Esophagus (tissue), 2 donors: ENCODE results near the gene ZNF273. TPM values are rescaled to one million over a fixed set of nuclear protein-coding genes. Genes with fewer than 3 reads are reported as not detected.
A peak's percentile ranks its signal among the peaks of the same experiment; 100 is the strongest.
"Not testable (repeated sequence)": the region's sequence is repeated elsewhere in the genome, so short reads cannot be mapped to it uniquely, and the experiment has no call there.

Experiments
- H3K27ac ChIP-seq, 2 donors: one replicate each; pipeline ENCODE4 v1.5.1; 2013; ENCODE audit warnings: low read depth in 2 of 2, mild to moderate bottlenecking in 2 of 2, inconsistent platforms in 1 of 2, low read length in 1 of 2, moderate library complexity in 1 of 2
- H3K27me3 ChIP-seq, 2 donors: one replicate each; pipeline ENCODE4 v1.6.1; 2013; ENCODE audit warnings: low read length in 2 of 2, control low read depth in 1 of 2, mild to moderate bottlenecking in 1 of 2; ENCODE audit not compliant: insufficient read depth in 2 of 2, control insufficient read depth in 1 of 2
- H3K36me3 ChIP-seq, 2 donors: one replicate each; pipeline ENCODE4 v1.6.1; 2013; ENCODE audit warnings: low read length in 1 of 2; ENCODE audit not compliant: control insufficient read depth in 2 of 2, insufficient read depth in 2 of 2
- H3K4me1 ChIP-seq, 2 donors: one replicate each; pipeline ENCODE4 v1.6.1; 2013; ENCODE audit warnings: low read length in 1 of 2; ENCODE audit not compliant: control insufficient read depth in 2 of 2, insufficient read depth in 2 of 2
- H3K4me3 ChIP-seq, 2 donors: one replicate each; pipeline ENCODE4 v1.5.1; 2013; ENCODE audit warnings: low read length in 2 of 2, mild to moderate bottlenecking in 2 of 2, low read depth in 1 of 2, moderate library complexity in 1 of 2
- H3K9me3 ChIP-seq, 2 donors: one replicate each; pipeline ENCODE4 v1.6.1; 2013; ENCODE audit warnings: mild to moderate bottlenecking in 2 of 2, low read depth in 1 of 2, low read length in 1 of 2, moderate library complexity in 1 of 2; ENCODE audit not compliant: control insufficient read depth in 2 of 2, insufficient read depth in 1 of 2
- WGBS, 2 donors: extraction: QIAGEN DNeasy Blood & Tissue Kit; methylation state at CpG; one replicate each; pipeline ENCODE4 v1.1.7; 2013; 5-methylcytosine and 5-hydroxymethylcytosine counted together
- polyA plus RNA-seq, 2 donors: library from polyadenylated mRNA; stranded (reverse); fragments of 200-250 nt; gene quantifications; one replicate each; pipeline ENCODE4 v1.2.3, GENCODE V29; 2013
- donor health status: healthy with polysubstance abuse.
- donor health status: Bipolar disorder and iron deficiency.

ZNF273 gene
- 10 to 100 TPM in 1 of 2 donors, 1 to 10 TPM in 1; 5.8 to 24.5 TPM for polyA plus RNA-seq

DNA sequence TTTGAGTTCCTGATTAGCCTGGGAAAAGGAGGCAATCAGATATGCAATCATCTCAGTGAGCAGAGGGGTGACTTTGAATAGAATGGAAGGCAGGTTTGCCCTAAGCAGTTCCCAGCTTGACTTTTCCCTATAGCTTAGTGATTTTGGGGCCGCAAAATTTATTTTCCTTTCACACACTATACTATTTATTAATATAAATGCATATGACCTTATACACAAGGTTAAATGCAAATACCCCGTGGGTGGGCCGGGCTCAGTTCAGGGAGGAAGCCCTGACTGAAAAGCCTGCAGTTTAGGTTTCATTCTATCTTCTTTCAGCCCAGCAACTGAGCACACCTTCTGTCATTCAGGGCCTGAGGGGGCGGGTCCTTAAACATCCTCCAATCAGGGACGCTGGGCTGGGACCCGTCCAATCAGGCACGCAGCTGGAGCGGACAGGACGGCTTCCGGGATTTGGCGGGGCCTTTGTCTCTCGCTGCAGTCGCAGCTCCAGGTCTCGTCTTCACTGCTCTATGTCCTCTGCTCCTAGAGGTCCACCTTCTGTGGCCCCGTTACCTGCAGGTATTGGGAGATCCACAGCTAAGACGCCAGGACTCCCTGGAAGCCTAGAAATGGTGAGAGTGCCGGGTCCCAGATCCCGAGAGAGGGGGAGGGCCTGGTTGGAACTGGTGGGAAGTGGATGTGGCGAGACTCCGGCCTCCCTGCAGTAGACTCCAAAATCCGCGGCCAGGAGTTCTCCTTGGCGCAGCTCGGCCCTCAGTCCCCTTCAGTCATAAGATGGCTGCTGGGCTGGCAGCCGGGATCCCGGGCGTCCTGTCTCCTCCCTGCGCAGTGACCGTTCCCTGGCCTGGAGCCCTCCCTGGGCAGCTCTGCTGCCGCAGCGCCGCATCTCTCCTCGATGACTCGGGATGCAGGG, at the start of gene ZNF273:
ZNF273 (plus strand) TSS at position 468 of the 916 bp plus-strand sequence; CDS start at position 513, 45 bp downstream.
- Histone ChIP-seq H3K4me1 (peaks cover 0 to 2% of the 10 kb centered on the region in 2 donors), H3K9me3 (no peaks in the 10 kb centered on the region), H3K36me3 (no peaks in the 10 kb centered on the region), H3K27ac (peak within 1 kb of the TSS; percentile 54 to 92), H3K27me3 (no peaks in the 10 kb centered on the region), H3K4me3 (peak within 1 kb of the TSS; percentile 76 to 91)
- WGBS, 2 donors = 0 to 1% methylated on average over 34 of the region's 34 CpGs

GRCh38 chr7:64853679-64854078, 49.4 kb upstream of the ZNF273 start:
- H3K4me3 ChIP-seq = no peak overlapping the region
- no peaks in the 10 kb centered on the region for H3K36me3 ChIP-seq
- no peaks in the 10 kb centered on the region for H3K27me3 ChIP-seq
- no peaks in the 10 kb centered on the region for H3K9me3 ChIP-seq
- 84 to 88% methylated on average over 4 of the region's 4 CpGs for WGBS, 2 donors
- H3K27ac ChIP-seq = no peak overlapping the region
- H3K4me1 ChIP-seq = peaks cover 0 to 2% of the 10 kb centered on the region in 2 donors

DNA sequence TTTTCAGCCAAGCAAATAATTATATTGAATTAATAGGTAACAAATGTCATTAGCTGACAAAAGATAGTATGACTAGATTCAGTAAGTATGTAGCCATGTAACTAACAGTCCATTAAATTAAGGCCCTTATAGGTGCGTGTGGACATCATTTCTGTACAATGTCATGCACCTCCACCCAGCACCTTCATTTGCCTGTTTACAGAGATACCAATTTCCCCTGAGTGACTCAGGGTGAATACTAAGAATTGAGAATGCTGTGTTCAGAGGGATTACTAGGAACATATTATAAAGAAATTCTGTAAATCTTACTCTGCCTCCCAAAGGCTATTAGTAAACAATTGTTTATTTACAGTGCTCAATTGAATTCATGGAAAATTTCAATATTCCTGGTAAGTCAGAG, 48.1 kb upstream of the ZNF273 start:
- Histone ChIP-seq H3K4me3 (no peak overlapping the region), H3K36me3 (no peaks in the 10 kb centered on the region), H3K27ac (no peak overlapping the region), H3K27me3 (no peaks in the 10 kb centered on the region), H3K9me3 (no peaks in the 10 kb centered on the region), H3K4me1 (no peaks in the 10 kb centered on the region)
- 86 to 89% methylated on average over 1 of the region's 1 CpG for WGBS, 2 donors

- Histone ChIP-seq H3K27ac (no peak overlapping the region), H3K9me3 (peaks cover 2 to 4% of the 10 kb centered on the region in 2 donors), H3K27me3 (no peaks in the 10 kb centered on the region), H3K4me1 (no peaks in the 10 kb centered on the region), H3K36me3 (no peaks in the 10 kb centered on the region), H3K4me3 (no peak overlapping the region)
- WGBS, 2 donors = 86 to 92% methylated on average over 9 of the region's 9 CpGs
Observed at GRCh38 chr7:64863021-64863420, 40.1 kb upstream of the ZNF273 start.

GRCh38 chr7:64863530-64863929, 39.5 kb upstream of the ZNF273 start:
- not testable (repeated sequence) for H3K36me3 ChIP-seq, H3K27me3 ChIP-seq, H3K4me3 ChIP-seq, H3K4me1 ChIP-seq, H3K27ac ChIP-seq, H3K9me3 ChIP-seq
- WGBS, 2 donors = 89 to 92% methylated on average over 3 of the region's 3 CpGs

- Histone ChIP-seq H3K4me3 (no peak overlapping the region), H3K9me3 (peaks cover 2 to 4% of the 10 kb centered on the region in 2 donors), H3K27me3 (no peaks in the 10 kb centered on the region), H3K4me1 (no peaks in the 10 kb centered on the region), H3K27ac (no peak overlapping the region), H3K36me3 (no peaks in the 10 kb centered on the region)
- WGBS, 2 donors = 82 to 85% methylated on average over 7 of the region's 7 CpGs
Observed at GRCh38 chr7:64863969-64864368, 39.1 kb upstream of the ZNF273 start.

DNA sequence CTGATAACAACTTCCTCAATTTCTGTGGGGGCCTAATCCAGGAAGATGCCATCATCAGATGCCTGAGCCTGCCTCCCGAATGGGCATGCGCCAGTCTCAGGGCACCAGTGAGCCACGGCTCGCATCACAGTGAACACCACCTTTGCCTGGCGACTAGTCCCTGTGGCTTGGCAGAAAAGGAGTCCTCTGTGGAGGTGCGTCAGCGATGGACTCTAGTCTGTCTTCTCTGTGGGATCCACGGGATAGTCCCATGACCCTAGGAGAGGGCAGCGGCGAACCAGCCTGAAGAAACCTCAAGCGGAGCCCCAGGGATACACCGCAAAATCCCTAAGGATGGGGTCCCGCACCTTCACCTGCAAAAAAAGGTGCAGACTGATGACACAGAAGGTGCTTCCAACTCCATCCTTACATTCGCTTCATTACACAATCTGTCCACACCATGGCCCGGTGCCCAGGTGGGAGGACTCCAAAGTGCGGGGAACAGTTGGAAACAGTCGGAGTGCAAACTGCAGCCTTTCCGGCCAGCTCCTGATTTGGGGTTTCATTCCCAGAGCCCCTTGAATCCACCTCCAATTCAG, 35.1 kb upstream of the ZNF273 start:
- H3K27me3 ChIP-seq = no peaks in the 10 kb centered on the region
- H3K9me3 ChIP-seq = peaks cover 6 to 9% of the 10 kb centered on the region in 2 donors
- H3K4me1 ChIP-seq = no peaks in the 10 kb centered on the region
- H3K27ac ChIP-seq = no peak overlapping the region
- no peaks in the 10 kb centered on the region for H3K36me3 ChIP-seq
- no peak overlapping the region for H3K4me3 ChIP-seq
- WGBS, 2 donors = 91% methylated on average over 18 of the region's 18 CpGs

- Histone ChIP-seq H3K27ac (no peak overlapping the region), H3K9me3 (peaks cover 6 to 8% of the 10 kb centered on the region in 2 donors), H3K4me1 (no peaks in the 10 kb centered on the region), H3K27me3 (no peaks in the 10 kb centered on the region), H3K4me3 (no peak overlapping the region), H3K36me3 (no peaks in the 10 kb centered on the region)
- WGBS, 2 donors = 93 to 94% methylated on average over 11 of the region's 11 CpGs
Observed at GRCh38 chr7:64868499-64868898, 34.6 kb upstream of the ZNF273 start.

GRCh38 chr7:64869121-64869725, 33.9 kb upstream of the ZNF273 start:
- 77 to 78% methylated on average over 8 of the region's 8 CpGs for WGBS, 2 donors
- H3K27ac ChIP-seq = no peak overlapping the region
- H3K36me3 ChIP-seq = no peaks in the 10 kb centered on the region
- no peaks in the 10 kb centered on the region for H3K27me3 ChIP-seq
- H3K4me3 ChIP-seq = no peak overlapping the region
- H3K9me3 ChIP-seq = peaks cover 4 to 7% of the 10 kb centered on the region in 2 donors
- no peaks in the 10 kb centered on the region for H3K4me1 ChIP-seq
